ENCODE data around the gene DYSF.

Gene DYSF

GRCh38 chr2:71705171-71705960 lies 252.0 kb downstream of the DYSF start:
- Histone ChIP-seq H3K36me3 (ENCODE audit: low read depth) (no peaks in the 10 kb centered on the region), H3K27ac (ENCODE audit: poor library complexity, severe bottlenecking) (no peak overlapping the region), H3K4me3 (ENCODE audit: severe bottlenecking) (no peak overlapping the region), H3K27me3 (ENCODE audit: insufficient read depth, poor library complexity, severe bottlenecking) (no peaks in the 10 kb centered on the region), H3K9me3 (ENCODE audit: severe bottlenecking) (no peaks in the 10 kb centered on the region), H3K4me1 (ENCODE audit: insufficient read depth, poor library complexity, severe bottlenecking) (no peaks in the 10 kb centered on the region)
- no peak for TF ChIP-seq CTCF (IDR thresholded peaks at IDR 0.05; ENCODE audit: poor library complexity, severe bottlenecking)
- no peak for DNase-seq (ENCODE audit: low spot score)
- ATAC-seq (ENCODE audit: low read depth) = no peak

- DNase-seq (ENCODE audit: low spot score) = no peak
- H3K27ac ChIP-seq (ENCODE audit: poor library complexity, severe bottlenecking) = no peak overlapping the region
- H3K36me3 ChIP-seq (ENCODE audit: low read depth) = no peaks in the 10 kb centered on the region
- no peak for ATAC-seq (ENCODE audit: low read depth)
- TF ChIP-seq CTCF (IDR thresholded peaks at IDR 0.05; ENCODE audit: poor library complexity, severe bottlenecking) = no peak
- H3K4me3 ChIP-seq (ENCODE audit: severe bottlenecking) = no peak overlapping the region
- no peaks in the 10 kb centered on the region for H3K9me3 ChIP-seq (ENCODE audit: severe bottlenecking)
- H3K27me3 ChIP-seq (ENCODE audit: insufficient read depth, poor library complexity, severe bottlenecking) = no peaks in the 10 kb centered on the region
- no peaks in the 10 kb centered on the region for H3K4me1 ChIP-seq (ENCODE audit: insufficient read depth, poor library complexity, severe bottlenecking)
Observed at GRCh38 chr2:71706121-71706520, 252.8 kb downstream of the DYSF start.

GRCh38 chr2:71706836-71707235 lies 253.5 kb downstream of the DYSF start:
- Histone ChIP-seq H3K27ac (ENCODE audit: poor library complexity, severe bottlenecking) (no peak overlapping the region), H3K9me3 (ENCODE audit: severe bottlenecking) (no peaks in the 10 kb centered on the region), H3K36me3 (ENCODE audit: low read depth) (no peaks in the 10 kb centered on the region), H3K4me1 (ENCODE audit: insufficient read depth, poor library complexity, severe bottlenecking) (no peaks in the 10 kb centered on the region), H3K4me3 (ENCODE audit: severe bottlenecking) (no peak overlapping the region), H3K27me3 (ENCODE audit: insufficient read depth, poor library complexity, severe bottlenecking) (no peaks in the 10 kb centered on the region)
- ATAC-seq (ENCODE audit: low read depth) (no peak), DNase-seq (ENCODE audit: low spot score) (no peak)
- no peak for TF ChIP-seq CTCF (IDR thresholded peaks at IDR 0.05; ENCODE audit: poor library complexity, severe bottlenecking)

- H3K4me1 ChIP-seq (ENCODE audit: insufficient read depth, poor library complexity, severe bottlenecking) = no peaks in the 10 kb centered on the region
- H3K27ac ChIP-seq (ENCODE audit: poor library complexity, severe bottlenecking) = no peak overlapping the region
- ATAC-seq (ENCODE audit: low read depth) (no peak), DNase-seq (ENCODE audit: low spot score) (no peak)
- H3K9me3 ChIP-seq (ENCODE audit: severe bottlenecking) = no peaks in the 10 kb centered on the region
- TF ChIP-seq CTCF (IDR thresholded peaks at IDR 0.05; ENCODE audit: poor library complexity, severe bottlenecking) = no peak
- no peaks in the 10 kb centered on the region for H3K36me3 ChIP-seq (ENCODE audit: low read depth)
- H3K27me3 ChIP-seq (ENCODE audit: insufficient read depth, poor library complexity, severe bottlenecking) = peaks cover 3% of the 10 kb centered on the region
- H3K4me3 ChIP-seq (ENCODE audit: severe bottlenecking) = no peak overlapping the region
Observed at GRCh38 chr2:71710367-71711132, 257.2 kb downstream of the DYSF start.

Data from RWPE2 (cell line).